Body of pancreas (tissue), 4 donors: Measurements from ENCODE around the gene OOEP.

Source experiments
- CTCF ChIP-seq, 7 experiments: fragments of 450-650 bp in 4 of 7; fragments of 200-600 bp in 3 of 7; sonication (generic) in 3 of 7; IDR thresholded peaks; one replicate each; pipeline ENCODE4 v1.5.1; 2016 to 2019; ENCODE audit warnings: antibody characterized with exemption in 7 of 7
- POLR2A ChIP-seq, 3 donors: fragments of 450-650 bp; IDR thresholded peaks; one replicate each; pipeline ENCODE4 v1.6.1; 2016; ENCODE audit warnings: antibody characterized with exemption in 3 of 3, mild to moderate bottlenecking in 2 of 3

- TF ChIP-seq CTCF (IDR thresholded peaks at IDR 0.05) (no peak), POLR2A (IDR thresholded peaks at IDR 0.05) (no peak)
These were observed 40.5 kb downstream of the OOEP start for GRCh38 chr6:73329201-73329600.
